ENCODE data around the gene SUOX.
"Not testable (repeated sequence)": the region's sequence is repeated elsewhere in the genome, so short reads cannot be mapped to it uniquely, and the experiment has no call there.

SUOX gene

DNA sequence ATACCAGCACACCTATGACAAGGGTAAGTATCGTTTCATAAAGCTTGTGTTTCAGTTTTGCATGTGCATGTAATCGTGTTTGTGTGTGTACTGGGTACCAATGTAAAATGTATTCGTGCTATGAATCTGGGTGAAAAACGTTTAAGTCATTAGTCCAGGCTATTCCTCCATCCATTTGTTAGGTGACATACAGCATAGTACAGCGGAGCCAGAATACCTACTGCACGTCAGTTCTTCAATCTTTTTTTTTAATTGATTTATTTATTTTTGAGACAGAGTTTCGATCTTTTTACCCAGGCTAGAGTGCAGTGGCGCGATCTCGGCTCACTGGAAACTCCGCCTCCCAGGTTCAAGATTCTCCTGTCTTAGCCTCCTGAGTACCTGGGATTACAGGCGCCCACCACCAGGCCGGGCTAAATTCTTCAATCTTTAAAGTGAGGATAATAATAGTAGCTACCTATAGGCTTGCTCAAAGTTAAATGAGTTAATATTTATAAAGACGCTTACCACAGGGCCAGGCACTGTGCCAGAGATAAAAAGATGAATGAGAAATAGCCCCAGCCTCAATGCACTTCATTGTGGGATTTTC is 44.0 kb downstream of the SUOX start:
- WGBS, 2 experiments (ENCODE audit: insufficient coverage in 2 of 2): 40 to 53% methylated on average over 6 to 9 of the region's 14 CpGs
- Histone ChIP-seq H3K27ac (ENCODE audit: low read depth, low read length, severe bottlenecking) (peak overlapping the region; percentile 98), H3K4me1 (ENCODE audit: control insufficient read depth, insufficient read depth, low read length, poor library complexity, severe bottlenecking) (peaks cover 8% of the 10 kb centered on the region), H3K9me3 (ENCODE audit: control insufficient read depth, low read length) (no peaks in the 10 kb centered on the region), H3K4me3 (ENCODE audit: extremely low read depth, insufficient read depth, low read length, poor library complexity, severe bottlenecking) (peak overlapping the region; percentile 94), H3K36me3 (ENCODE audit: control insufficient read depth, insufficient read depth, low read length) (peaks cover 45% of the 10 kb centered on the region)

DNA sequence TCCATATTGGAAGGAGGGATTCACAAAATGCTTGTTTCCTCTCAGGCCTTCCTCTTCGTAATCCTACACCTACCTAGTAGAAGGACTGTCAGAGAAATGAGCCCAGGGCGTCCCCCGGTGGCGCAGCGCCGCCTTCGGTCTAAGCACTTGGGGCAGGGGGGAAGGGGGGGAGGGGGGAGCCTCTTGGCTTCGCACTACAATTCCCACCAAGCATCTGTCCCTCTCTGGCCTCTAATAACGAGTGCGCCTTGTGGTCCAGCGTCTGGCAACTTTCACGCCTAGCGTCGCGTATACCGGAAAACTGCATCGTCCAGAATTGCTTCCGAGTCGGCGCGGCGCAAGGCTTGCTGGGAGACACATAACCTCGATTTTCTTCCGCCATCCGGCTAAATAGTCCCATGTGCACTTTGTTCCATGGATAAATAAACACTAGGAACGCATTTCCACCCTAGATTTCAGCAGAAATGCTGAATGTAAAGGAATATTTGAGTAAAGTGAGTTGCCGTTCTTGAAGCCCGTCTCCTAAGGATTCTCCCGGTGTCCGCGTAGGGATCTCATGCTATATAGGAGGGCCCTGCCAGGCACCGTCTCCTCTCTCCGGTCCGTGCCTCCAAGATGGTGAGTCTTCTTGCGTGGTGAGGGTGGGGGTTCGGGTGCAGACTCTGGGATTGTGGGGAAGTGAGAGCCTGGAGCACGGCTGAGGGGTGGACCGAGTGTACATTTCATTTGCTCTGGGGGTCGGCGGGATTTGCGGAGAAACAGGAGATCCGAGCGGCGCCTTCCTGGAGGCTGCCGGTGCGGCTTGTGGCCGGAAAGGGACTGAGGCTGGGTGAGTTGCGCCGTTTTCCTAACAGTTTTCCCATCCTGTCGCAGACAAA is 44.7 kb downstream of the SUOX start, which contains the start of gene RPS26:
RPS26 (plus strand) TSS at position 367 of the 878 bp plus-strand sequence; CDS start at position 616, 249 bp downstream.
- Histone ChIP-seq H3K9me3 (ENCODE audit: control insufficient read depth, low read length) (no peaks in the 10 kb centered on the region), H3K4me3 (ENCODE audit: extremely low read depth, insufficient read depth, low read length, poor library complexity, severe bottlenecking) (peak within 1 kb of the TSS; percentile 94), H3K27ac (ENCODE audit: low read depth, low read length, severe bottlenecking) (peak within 1 kb of the TSS; percentile 98), H3K4me1 (ENCODE audit: control insufficient read depth, insufficient read depth, low read length, poor library complexity, severe bottlenecking) (peaks cover 8% of the 10 kb centered on the region), H3K36me3 (ENCODE audit: control insufficient read depth, insufficient read depth, low read length) (peaks cover 38% of the 10 kb centered on the region)
- 0% methylated on average over 24 to 33 of the region's 50 CpGs for WGBS, 2 experiments (ENCODE audit: insufficient coverage in 2 of 2)

DNA sequence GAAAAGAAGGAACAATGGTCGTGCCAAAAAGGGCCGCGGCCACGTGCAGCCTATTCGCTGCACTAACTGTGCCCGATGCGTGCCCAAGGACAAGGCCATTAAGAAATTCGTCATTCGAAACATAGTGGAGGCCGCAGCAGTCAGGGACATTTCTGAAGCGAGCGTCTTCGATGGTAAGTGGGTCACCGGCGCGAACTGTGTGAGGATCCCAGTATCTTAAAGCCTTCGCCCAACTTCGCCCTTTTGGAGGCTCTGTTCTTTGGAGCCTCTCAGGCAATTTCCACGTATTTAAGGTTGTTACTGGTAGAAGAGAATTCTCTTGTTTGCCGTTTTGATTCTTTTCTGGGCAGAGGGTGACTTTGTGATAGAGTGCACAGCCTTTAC is 45.3 kb downstream of the SUOX start:
- Histone ChIP-seq H3K36me3 (ENCODE audit: control insufficient read depth, insufficient read depth, low read length) (peaks cover 37% of the 10 kb centered on the region), H3K27ac (ENCODE audit: low read depth, low read length, severe bottlenecking) (peak overlapping the region; percentile 98), H3K4me3 (ENCODE audit: extremely low read depth, insufficient read depth, low read length, poor library complexity, severe bottlenecking) (peak overlapping the region; percentile 94)
- not testable (repeated sequence) for H3K9me3 ChIP-seq (ENCODE audit: control insufficient read depth, low read length); H3K4me1 ChIP-seq (ENCODE audit: control insufficient read depth, insufficient read depth, low read length, poor library complexity, severe bottlenecking)
- 0 to 2% methylated on average over 7 to 12 of the region's 20 CpGs for WGBS, 2 experiments (ENCODE audit: insufficient coverage in 2 of 2)

DNA sequence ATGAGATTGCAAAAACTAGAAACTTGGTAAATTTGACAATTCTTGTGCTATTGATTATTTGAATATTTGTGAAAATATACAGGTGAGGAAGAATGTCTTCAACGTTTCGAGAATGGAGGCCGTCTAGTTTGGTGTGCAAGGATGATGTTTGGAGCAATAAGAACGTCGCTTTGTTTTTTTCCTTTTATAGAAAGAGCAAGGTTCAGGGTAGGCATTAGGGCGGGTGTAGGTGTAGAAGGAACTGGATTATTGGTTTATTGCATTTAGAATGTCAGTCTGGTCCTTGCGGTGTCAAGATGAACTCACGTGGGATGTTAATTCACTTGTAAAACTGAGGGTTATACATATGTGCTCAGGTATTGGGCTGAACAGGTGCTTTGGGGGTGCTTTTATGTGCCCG is 45.8 kb downstream of the SUOX start:
- Histone ChIP-seq H3K4me1 (ENCODE audit: control insufficient read depth, insufficient read depth, low read length, poor library complexity, severe bottlenecking) (peaks cover 8% of the 10 kb centered on the region), H3K4me3 (ENCODE audit: extremely low read depth, insufficient read depth, low read length, poor library complexity, severe bottlenecking) (peak overlapping the region; percentile 94), H3K36me3 (ENCODE audit: control insufficient read depth, insufficient read depth, low read length) (peaks cover 37% of the 10 kb centered on the region), H3K27ac (ENCODE audit: low read depth, low read length, severe bottlenecking) (no peak overlapping the region), H3K9me3 (ENCODE audit: control insufficient read depth, low read length) (no peaks in the 10 kb centered on the region)
- 41 to 56% methylated on average over 8 to 9 of the region's 9 CpGs for WGBS, 2 experiments (ENCODE audit: insufficient coverage in 2 of 2)

DNA sequence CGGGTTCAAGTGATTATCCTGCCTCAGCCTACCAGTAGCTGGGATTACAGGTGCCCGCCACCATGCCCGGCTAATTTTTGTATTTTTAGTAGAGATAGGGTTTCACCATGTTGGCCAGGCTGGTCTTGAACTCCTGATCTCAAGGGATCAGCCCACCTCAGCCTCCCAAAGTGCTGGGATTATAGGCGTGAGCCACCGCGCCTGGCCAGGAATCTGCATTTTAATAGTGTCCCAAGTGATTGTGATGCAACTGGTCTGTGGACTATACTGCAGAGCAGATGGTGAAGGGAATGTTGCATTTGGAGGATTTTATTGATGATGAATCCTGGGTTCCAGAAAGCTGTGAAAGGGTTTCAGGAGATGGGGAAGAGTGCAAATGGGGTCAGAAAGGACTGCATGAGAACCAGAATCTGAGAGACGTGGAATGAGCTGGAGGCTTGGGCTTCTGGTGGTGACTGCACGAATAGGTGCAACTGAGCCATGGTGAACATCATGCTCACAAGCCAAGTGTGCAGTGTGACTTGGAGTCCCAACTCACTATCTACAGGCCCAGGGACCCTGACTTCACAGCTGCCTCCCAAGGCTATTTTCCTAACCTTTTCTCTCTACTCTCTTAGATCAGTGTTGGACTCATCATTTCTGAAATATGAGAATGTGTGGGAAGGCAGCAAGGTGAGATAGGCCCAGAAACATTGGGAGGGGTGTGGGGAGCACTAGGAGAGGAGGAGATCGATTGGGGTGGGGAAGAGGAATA is 49.1 kb downstream of the SUOX start:
- Histone ChIP-seq H3K9me3 (ENCODE audit: control insufficient read depth, low read length) (no peaks in the 10 kb centered on the region), H3K4me1 (ENCODE audit: control insufficient read depth, insufficient read depth, low read length, poor library complexity, severe bottlenecking) (peaks cover 6% of the 10 kb centered on the region), H3K27ac (ENCODE audit: low read depth, low read length, severe bottlenecking) (peak overlapping the region; percentile 49), H3K36me3 (ENCODE audit: control insufficient read depth, insufficient read depth, low read length) (peaks cover 37% of the 10 kb centered on the region), H3K4me3 (ENCODE audit: extremely low read depth, insufficient read depth, low read length, poor library complexity, severe bottlenecking) (no peak overlapping the region)
- 83 to 84% methylated on average over 6 to 7 of the region's 9 CpGs for WGBS, 2 experiments (ENCODE audit: insufficient coverage in 2 of 2)

DNA sequence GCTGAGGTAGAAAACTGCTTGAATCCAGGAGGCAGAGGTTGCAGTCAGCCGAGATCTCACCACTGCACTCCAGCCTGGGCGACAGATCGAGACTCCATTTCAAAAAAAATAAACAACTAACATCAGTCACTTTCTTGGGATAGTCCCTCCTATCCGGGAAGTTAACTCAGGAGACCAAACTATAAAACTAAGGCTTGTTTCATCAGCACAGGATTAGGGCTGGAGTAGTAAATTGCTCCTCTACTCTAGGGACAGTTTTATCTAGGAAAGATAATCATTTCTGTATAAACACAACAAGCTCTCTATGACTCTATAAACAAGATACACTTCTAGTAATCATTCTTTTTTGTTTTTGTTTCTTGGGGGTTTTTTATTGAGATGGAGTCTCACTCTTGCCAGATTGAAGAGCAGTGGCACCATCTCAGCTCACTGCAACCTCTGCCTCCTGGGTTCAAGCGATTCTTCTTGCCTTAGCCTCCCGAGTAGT is 56.4 kb downstream of the SUOX start:
- WGBS, 2 experiments (ENCODE audit: insufficient coverage in 2 of 2): 93 to 98% methylated on average over 5 to 6 of the region's 6 CpGs

More for the DNA sequence above, 56.4 kb downstream of the SUOX start:
- Histone ChIP-seq H3K4me3 (ENCODE audit: extremely low read depth, insufficient read depth, low read length, poor library complexity, severe bottlenecking) (no peak overlapping the region), H3K27ac (ENCODE audit: low read depth, low read length, severe bottlenecking) (no peak overlapping the region), H3K4me1 (ENCODE audit: control insufficient read depth, insufficient read depth, low read length, poor library complexity, severe bottlenecking) (no peaks in the 10 kb centered on the region), H3K9me3 (ENCODE audit: control insufficient read depth, low read length) (no peaks in the 10 kb centered on the region), H3K36me3 (ENCODE audit: control insufficient read depth, insufficient read depth, low read length) (no peaks in the 10 kb centered on the region)
